Activated T-helper 9 cell treated with anti-CD3 and anti-CD28 coated beads, Interleukin-2, amount 50 U/mL, for 16 hours (primary cell): ENCODE data around the gene SIRT3.
"Not testable (repeated sequence)": the region's sequence is repeated elsewhere in the genome, so short reads cannot be mapped to it uniquely, and the experiment has no call there.

Experiments used
- DNase-seq: peaks from one replicate; pipeline ENCODE4 v3.0.0-alpha.2; 2020; ENCODE audit warnings: low read depth

The SIRT3 gene

DNA sequence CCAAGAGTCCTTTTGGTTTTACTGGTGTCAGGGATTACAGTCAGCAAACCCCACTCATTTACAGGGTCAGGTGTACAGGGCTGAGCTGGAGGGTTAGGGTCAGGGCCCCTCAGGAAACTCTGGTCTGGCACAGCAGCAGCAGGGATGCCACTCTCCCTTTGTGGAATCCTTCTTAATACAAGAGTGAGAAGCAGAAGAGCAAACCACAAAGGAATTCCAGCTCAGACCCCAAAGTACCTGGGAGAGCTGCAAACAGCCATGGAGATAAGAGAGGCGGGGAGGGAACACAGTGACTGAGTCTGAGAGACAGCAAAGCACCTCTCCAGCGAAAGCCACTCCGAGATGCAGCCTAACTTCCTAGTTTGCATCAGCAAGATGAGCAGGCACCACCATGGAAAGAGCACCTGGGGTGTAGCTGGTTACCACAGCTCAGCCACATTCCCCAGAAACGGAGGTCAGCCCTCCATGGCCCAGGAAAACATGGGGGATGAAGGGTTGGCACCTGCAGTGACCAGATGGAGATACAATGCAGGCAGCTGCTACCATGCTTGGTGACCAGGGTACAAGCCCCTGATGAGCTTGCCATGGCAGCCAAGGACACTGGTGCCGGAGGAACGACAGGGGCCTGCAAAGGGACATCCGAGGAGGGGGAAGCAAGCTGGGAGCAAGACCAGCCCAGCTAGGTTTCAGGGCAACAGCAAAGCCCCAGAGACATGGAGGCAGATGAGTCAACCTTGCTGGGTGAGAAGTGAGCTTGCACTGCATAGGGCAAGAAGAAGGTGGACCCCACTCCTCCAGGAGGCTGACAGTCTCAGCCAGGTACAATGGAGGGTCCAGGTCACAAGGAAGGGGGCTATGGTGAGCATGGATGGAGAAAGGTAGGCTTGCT is 32.8 kb downstream of the SIRT3 start:
- no peak for DNase-seq

DNA sequence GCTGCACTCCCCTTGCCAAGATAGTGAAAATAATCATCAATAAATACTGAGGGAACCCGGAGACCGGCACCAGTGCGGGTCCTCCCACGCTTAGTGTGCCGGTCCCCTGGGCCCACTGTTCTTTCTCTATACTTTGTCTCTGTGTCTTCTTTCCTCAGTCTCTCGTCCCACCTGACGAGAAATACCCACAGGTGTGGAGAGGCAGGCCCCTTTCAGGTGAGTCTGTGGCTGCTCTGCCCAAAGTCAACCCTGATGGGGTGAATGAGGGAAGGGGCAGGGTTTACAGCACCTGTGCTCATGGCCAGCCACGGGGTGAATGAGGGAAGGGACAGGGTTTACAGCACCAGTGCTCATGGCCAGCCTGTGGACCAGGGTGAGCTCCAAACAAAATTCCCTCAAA is 33.7 kb downstream of the SIRT3 start:
- no peak for DNase-seq

DNA sequence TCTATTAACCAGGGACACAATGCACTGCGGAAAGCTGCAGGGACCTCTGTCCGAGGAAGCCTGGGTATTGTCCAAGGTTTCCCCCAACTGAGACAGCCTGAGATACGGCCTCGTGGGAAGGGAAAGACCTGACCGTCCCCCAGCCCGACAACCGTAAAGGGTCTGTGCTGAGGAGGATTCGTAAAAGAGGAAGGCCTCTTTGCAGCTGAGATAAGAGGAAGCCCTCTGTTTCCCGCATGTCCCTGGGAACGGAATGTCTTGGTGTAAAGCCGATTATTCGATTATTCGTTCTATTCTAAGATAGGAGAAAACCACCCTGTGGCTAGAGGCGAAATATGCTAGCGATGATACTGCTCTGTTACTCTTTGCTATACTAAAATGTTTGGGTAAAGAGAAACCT is 34.2 kb downstream of the SIRT3 start:
- DNase-seq, result no peak

DNA sequence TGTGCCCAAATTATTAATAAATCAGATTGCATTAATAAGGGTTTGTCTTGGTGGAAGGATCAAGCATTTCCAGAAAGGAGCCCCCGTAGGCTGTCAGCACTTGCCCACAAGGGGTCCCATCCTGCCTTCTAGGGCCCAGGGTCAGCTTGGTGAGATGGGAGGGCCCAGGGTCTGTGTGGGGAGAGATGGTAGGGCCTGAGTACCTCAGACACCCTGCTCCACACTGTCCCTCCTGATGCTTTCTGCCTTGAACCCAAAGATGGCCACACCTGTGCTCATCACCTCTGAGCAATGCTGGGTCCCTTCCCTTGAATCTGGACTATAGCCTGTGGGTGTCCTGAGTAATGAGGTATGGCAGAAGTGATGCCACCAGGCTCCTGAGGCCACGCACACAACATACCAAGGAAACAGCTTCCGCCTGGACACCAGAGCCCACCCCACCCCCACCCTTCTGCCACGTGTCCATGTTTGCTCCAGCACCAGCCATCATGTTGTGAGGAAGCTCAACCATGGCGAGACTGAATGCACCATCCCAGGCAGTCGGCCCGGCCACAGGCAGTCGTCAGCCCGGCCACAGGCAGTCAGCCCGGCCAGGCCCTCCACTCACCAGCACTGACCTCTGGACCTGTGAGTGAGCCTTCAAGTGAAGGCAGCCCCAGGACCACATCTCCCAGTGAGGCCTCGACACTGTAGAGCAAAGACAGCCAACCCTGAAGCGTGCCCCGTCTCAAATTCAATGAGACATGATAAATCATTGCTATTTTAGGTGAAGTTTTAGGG is 35.7 kb downstream of the SIRT3 start:
- no peak for DNase-seq

DNA sequence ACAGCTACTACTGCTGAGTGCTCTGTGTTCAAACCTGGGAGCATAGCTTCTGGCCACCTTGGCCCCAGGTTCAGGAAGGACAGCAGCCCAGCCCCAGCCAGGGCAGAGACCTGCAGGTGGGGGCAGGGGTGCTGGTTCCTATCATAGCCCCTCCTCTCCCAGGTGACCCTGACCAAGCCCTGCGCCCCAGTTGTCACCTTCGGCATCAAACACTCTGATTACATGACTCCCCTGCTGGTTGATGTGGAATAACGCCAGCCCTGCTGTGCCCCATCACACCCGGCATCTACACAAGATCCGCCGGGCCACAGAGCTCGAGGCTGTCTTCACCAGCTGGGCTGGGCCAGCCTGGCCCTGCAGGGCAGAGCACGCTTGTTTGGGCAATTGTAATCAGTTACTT is 36.4 kb downstream of the SIRT3 start:
- DNase-seq, result no peak

DNA sequence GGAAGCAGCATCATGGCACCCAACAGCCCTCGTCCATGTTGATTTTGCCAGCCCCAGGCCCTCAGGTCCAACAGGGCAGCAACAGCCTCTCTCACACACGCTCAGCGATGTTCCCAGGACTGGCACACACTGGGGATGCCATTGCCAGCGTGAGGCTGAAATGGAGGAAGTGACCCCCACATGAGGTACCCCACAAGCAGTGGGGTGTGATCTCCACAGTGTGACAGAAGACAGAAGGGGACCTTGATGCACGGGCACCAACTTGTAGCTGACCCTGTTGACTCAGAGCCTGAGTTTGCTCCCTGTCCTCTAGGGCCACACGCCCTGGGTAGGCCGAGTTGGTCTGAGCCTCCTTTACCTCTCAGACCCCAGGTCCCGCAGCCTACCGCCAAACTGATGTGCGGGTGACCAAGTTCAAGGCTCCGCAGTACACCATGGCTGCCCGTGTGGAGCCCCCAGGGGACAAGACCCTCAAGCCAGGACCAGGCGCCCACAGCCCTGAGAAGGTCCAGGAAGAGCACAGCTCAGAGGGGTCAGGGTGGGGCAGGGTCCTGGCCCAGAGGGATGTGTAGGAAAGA is 37.0 kb downstream of the SIRT3 start:
- no peak for DNase-seq

DNA sequence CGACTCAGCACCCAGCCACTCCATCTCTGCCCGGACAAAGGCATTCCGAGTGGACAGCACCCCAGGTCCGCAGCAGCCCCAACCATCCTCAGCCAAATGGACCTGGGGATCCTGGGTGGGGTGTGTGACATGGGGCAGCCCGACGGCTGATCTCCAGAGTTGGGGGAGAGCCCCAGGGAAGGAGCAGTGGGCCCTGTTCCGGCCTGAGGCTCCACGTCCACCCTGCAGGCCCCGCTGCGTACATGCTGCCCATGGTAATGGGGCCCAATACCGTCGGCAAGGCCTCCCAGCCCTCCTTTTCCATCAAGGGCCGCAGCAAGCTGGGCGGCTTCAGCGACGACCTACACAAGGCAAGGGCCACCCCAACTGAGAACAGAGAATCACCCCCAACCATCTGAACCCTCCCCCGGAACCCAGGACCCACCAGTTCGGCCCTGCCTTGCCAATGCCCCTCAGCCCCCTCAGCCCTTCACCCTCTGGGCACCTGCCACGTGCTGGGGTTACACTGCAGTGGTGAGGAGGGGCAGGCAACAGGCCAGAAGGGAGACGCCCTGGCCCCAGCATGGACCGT is 37.8 kb downstream of the SIRT3 start:
- no peak for DNase-seq

DNA sequence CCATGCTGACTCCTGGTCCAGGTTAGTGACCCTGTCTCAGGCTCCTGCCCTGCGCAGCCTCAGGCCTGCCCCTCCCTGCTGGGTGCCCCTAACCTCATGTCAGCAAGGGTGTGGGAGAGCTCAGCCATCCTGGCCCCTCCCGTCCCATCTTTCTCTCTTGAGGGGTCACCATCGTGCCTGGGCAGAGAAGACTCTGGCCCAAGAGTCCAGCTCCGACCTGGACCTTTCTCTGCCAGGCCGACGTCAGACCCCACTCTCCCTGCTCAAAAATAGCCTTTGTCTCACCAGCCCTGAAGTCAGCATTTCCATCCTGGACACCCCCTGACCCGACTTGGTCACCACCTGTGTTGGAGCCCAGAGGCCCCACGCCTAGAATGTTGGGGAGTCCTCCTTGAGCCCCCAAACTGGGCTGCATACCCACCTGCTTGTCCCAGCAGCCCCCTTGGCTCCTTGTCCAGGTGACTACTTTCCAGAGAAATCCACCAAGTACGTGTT is 38.4 kb downstream of the SIRT3 start:
- no peak for DNase-seq

DNA sequence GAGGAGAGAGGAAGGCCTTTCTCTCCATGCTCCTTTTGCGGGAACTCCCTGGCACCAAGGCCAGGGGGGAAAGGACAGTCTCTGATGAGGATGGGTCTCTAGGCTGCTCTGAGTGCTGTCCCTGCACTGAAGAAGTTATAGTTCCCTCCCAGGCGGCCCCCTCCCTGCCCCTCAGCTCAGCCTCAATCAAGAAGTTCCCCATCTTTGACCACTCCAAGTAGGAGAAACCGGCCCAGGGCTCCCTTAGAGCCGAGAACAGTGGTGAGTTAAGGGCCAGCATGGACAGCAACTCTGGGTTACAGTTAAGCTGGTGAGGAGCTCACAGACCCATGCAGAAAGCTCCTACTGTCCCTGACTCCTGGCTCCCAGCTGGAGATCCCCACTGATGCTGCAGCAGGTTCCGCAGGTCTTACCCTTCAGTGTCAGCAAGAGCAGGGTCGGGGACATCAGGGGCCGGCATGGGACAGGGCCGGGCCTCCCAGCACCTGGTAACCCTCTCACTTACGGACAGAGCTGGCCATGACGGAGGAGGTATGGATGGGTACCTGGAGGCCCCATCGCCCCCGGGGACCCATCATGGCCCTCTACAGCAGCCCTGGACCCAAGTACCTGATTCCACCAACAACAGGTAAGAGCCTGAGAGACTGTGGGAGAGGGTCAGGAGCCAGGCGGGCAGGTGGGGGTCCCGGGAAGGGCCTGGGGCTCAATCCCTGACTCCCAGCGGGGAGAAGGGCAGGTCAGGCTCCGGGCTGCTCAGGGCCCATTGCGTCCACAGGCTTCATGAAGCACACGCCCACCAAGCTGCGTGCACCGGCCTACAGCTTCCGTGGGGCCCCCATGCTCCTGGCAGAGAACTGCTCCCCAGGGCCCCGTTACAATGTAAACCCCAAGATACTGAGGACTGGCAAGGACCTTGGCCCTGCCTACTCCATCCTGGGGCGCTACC is 39.1 kb downstream of the SIRT3 start:
- DNase-seq, result no peak

DNA sequence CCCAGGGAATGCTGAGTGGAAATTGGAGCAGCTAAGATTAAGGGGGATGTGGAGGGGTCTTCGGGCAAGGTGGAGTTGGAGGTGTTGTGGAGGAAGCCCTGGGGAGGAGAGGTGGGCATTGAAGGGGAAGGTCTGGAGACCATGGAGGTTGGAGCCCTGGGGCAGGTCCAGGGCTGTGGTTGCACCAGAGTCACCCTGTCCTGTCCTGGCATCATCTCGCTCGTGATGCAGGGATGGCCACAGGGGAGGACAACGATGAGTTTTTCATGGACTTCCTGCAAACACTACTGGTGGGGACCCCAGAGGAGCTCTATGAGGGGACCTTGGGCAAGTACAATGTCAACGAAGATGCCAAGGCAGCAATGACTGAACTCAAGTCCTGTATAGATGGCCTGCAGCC is 42.7 kb downstream of the SIRT3 start:
- DNase-seq, result not testable (repeated sequence)

DNA sequence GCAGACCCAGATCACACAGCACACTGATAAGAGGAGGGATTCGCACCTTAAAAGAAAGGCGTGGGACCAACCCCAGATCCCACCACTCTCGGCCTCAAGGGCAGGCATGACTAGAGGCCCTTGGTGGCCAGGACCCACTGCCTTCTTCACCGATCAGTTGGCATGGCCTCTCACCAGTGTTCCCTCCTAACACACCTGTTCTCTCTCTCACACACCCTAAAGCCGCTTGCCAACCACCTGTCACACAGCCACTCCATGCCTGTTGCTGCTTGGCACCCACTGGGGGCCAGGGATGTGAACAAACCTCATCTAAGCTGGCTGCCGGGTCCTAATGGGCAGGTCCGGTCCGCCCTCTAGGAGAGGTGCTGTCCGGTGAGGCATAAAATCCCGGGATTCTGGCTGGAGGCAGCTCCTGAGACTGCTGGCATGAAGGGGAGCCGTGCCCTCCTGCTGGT is 43.4 kb downstream of the SIRT3 start, which contains the start of gene SCGB1C1:
SCGB1C1 (plus strand) TSS at position 405 of the 455 bp plus-strand sequence; CDS start at position 427, 22 bp downstream.
- DNase-seq, result not testable (repeated sequence)

DNA sequence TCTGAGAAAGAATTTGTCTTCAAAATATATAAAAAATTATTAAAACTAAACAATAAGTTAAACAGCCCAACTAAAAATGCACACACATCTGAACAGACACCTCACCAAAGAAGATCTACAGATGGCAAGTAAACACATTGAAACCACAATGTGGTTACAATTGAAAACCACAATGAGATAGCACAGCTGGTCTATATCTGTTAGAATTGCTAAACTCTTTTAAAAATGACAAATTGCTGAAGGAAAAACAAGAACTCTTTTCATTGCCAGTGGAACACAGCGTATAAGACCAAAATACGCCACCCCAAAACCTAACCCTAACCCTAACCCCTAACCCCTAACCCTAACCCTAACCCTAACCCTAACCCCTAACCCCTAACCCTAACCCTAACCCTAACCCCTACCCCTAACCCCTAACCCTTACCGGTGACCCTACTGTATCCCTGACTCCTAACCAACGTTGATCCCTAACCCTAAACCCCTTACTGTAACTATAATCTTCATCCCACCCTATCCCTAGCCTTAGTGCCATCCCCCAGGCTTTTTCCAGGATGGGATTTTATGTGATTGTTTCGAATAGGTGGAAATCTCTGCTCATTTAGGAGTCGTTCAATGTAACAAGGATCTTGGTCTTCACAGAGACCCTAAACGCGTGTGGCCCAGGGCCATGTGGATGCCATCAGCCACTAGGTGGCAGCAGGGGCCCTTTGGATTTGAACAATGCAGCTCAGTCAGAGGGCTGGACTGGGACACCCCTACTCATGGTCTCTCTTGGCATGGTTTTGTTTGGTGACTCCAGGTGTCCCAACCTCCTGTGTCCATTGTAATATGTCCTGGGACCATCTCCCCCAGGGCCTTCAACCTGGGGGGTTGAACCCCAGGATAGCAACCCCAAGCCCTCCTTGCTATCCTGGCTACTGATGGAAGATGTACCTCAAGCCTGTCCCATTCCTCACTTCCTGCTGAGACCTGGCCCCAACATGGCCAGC is 44.4 kb downstream of the SIRT3 start:
- peak; percentile 53 for DNase-seq

DNA sequence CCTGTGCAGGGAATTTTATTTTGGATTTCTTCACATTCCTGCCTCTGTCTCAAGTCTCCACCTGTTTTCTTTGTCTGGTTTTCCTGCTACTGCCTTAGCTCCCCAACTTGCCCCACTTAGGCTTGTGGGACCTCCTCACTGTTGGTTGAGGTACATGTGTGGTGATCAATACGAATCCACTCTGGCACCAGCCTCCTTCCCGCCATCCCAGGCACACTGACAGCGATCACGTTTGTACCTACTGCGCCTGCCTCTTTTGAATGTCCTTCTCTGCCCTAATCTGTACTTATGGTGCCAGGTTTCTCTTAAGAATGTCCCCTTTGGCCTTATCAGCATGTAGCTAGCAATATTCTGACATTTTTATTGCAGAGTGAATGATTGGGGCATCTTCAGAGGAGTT is 45.6 kb downstream of the SIRT3 start:
- not testable (repeated sequence) for DNase-seq

DNA sequence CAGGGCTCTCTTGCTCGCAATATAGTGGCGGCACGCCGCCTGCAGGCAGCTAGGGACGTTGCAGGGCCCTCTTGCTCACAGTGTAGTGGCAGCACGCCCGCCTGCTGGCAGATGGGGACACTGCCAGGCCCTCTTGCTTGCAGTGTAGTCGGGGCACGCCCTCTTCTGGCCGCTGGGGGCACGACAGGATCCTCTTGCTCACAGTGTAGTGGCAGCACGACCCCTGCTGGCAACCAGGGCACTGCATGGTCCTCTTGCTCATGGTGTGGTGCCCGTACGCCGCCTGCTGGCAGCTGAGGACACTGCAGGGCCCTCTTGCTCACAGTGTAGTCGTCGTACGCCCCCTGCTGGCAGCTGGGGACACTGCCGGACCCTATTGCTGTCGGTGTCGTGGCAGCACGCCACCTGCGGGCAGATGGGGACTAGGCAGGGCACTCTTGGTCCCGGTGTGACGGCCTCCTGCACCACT is 46.3 kb downstream of the SIRT3 start:
- DNase-seq, result not testable (repeated sequence)

DNA sequence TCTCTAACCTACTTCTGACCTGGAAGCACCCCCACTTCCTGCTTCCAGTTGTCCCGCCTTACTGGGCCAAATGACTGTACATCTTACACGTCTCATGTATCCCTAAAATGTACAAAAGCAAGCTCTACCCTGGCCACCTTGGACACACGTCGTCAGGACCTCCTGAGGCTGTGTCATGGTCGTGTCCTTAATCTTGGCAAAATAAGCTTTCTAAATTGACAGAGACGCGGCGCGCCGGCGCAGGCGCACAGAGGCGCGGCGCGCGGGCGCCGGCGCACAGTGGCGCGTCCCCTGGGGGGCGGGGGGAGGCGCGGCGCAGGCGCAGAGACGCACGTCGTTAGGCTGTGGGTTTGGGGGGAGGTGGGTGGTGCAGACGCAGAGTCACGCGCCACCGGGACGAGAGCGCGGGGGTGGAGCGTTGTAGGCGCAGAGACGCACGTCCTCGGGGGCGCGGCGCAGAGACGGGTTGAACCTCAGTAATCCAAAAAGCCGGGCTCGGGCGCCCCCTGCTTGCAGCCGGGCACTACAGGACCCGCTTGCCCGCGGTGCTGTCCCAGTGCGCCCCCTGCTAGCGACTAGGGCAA is 46.9 kb downstream of the SIRT3 start:
- not testable (repeated sequence) for DNase-seq

DNA sequence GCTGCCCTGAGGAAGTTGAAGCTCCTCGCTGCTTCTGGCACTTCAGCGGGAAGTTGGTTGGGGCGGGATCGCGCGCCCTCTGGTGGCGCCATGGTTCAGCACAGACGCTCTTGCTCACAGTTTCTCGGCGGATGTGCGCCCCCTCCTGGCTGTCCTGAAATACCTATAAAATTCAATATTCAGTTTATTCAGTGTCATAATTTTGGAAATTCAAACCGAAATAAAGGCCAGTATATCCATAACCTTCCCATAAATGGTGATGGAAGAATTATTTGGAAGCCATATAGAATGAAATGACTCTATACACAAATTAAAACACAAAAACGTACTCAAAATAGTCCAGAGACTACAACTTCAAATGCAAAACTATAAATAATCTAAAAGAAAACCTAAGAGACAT is 55.9 kb downstream of the SIRT3 start:
- DNase-seq, result not testable (repeated sequence)
